ENCODE measurements around the gene CDYL.

The CDYL gene

DNA sequence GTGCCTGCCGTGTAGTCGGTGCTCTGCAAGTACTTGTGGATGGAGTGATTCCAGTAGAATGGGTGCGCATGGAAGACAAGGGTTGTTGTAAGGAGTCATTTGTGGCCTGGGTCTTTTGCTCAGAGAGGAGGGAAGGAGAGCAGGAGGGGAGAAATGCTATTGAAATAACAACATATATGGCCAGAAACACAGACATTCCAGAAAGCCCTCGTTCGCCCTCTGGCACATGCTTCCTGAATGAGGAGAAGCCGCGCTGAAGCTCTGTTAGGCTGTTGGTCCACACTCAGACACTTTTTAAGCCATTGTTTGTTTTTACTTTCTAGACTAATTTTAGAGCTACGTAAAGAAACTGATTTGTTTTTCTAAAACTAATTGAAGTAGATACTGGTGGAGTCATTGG lies 120.2 kb downstream of the CDYL start:
- H3K27ac ChIP-seq = no peak overlapping the region
- no peaks in the 10 kb centered on the region for H3K36me3 ChIP-seq (ENCODE audit: control insufficient read depth, insufficient read depth, low read length)
- H3K27me3 ChIP-seq (ENCODE audit: control insufficient read depth, insufficient read depth, low read length) = no peaks in the 10 kb centered on the region
- peaks cover 13% of the 10 kb centered on the region for H3K79me2 ChIP-seq
- no peak overlapping the region for H2AFZ ChIP-seq
- no peaks in the 10 kb centered on the region for H3K4me1 ChIP-seq
- H3K4me2 ChIP-seq (ENCODE audit: low read length) = no peak overlapping the region
- TF ChIP-seq, protein P1, sequence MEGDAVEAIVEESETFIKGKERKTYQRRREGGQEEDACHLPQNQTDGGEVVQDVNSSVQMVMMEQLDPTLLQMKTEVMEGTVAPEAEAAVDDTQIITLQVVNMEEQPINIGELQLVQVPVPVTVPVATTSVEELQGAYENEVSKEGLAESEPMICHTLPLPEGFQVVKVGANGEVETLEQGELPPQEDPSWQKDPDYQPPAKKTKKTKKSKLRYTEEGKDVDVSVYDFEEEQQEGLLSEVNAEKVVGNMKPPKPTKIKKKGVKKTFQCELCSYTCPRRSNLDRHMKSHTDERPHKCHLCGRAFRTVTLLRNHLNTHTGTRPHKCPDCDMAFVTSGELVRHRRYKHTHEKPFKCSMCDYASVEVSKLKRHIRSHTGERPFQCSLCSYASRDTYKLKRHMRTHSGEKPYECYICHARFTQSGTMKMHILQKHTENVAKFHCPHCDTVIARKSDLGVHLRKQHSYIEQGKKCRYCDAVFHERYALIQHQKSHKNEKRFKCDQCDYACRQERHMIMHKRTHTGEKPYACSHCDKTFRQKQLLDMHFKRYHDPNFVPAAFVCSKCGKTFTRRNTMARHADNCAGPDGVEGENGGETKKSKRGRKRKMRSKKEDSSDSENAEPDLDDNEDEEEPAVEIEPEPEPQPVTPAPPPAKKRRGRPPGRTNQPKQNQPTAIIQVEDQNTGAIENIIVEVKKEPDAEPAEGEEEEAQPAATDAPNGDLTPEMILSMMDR (IDR thresholded peaks at IDR 0.05) = no peak
- no peak overlapping the region for H3K4me3 ChIP-seq (ENCODE audit: low read depth, low read length)
- H3K9ac ChIP-seq = no peak overlapping the region
- no peaks in the 10 kb centered on the region for H3K9me3 ChIP-seq (ENCODE audit: control insufficient read depth, low read length)

- peaks cover 18% of the 10 kb centered on the region for H3K79me2 ChIP-seq
- no peak overlapping the region for H3K4me2 ChIP-seq (ENCODE audit: low read length)
- no peak overlapping the region for H3K9ac ChIP-seq
- no peaks in the 10 kb centered on the region for H3K36me3 ChIP-seq (ENCODE audit: control insufficient read depth, insufficient read depth, low read length)
- TF ChIP-seq, protein P1 (IDR thresholded peaks at IDR 0.05) = no peak
- no peaks in the 10 kb centered on the region for H3K4me1 ChIP-seq
- no peak overlapping the region for H3K4me3 ChIP-seq (ENCODE audit: low read depth, low read length)
- no peak overlapping the region for H3K27ac ChIP-seq
- no peaks in the 10 kb centered on the region for H3K27me3 ChIP-seq (ENCODE audit: control insufficient read depth, insufficient read depth, low read length)
- H3K9me3 ChIP-seq (ENCODE audit: control insufficient read depth, low read length) = no peaks in the 10 kb centered on the region
- H2AFZ ChIP-seq = no peak overlapping the region
Observed at GRCh38 chr6:4899249-4900034, 123.2 kb downstream of the CDYL start.

DNA sequence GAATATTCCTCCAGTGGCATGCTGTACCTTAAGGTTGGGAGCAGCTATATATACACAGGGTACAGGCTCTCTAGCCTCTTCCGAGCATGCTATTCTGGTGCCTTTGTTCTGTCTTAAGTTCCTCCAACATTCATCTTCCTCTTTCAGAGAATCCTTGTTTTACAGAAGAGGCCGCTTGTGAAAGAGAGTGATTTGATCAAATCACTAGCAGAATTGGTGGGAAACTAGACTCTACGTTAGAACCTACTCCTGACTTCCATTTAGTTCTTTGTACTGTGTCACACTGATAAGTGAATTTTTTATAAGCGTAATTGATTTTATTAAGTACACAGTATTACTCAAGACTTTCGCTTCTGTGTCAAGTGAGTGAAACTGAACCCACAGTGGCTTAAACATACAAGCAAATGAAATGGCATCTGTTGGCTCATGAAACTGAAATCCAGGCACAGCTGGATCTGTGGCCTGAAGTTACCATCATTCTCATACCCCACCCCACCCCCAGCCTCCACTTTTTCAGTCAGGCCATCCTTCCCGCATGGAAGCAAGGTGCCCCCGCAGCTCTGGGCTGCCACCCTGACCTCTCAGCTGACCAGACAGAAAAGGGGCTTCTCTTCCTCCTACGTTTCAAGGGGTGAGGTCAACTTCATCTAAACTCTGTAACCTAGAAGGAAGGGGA lies 125.3 kb downstream of the CDYL start:
- H3K27me3 ChIP-seq (ENCODE audit: control insufficient read depth, insufficient read depth, low read length) = no peaks in the 10 kb centered on the region
- no peak overlapping the region for H3K4me2 ChIP-seq (ENCODE audit: low read length)
- no peaks in the 10 kb centered on the region for H3K36me3 ChIP-seq (ENCODE audit: control insufficient read depth, insufficient read depth, low read length)
- H3K79me2 ChIP-seq = peaks cover 20% of the 10 kb centered on the region
- TF ChIP-seq, protein P1 (IDR thresholded peaks at IDR 0.05) = no peak
- no peak overlapping the region for H3K4me3 ChIP-seq (ENCODE audit: low read depth, low read length)
- no peaks in the 10 kb centered on the region for H3K4me1 ChIP-seq
- no peak overlapping the region for H3K27ac ChIP-seq
- H2AFZ ChIP-seq = no peak overlapping the region
- no peaks in the 10 kb centered on the region for H3K9me3 ChIP-seq (ENCODE audit: control insufficient read depth, low read length)
- H3K9ac ChIP-seq = no peak overlapping the region

DNA sequence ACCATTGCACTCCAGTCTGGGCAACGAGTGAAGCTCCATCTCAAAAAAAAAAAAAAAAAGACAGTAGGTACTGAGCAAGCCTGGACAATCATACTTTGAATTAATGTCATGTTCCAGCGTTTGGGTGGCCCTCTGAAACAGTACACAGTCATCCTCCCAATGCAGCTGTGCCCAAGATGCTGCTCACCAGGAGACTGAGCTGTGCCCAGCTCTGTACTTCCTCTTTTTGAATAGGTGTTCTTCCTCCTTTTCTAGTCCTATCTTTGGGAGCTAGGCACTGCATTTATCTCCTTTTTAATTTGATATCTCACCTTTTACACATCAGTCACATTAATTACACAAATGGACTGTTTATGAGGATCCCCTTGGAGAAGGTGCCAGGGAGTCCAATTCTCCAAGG lies 126.2 kb downstream of the CDYL start:
- Histone ChIP-seq H3K4me2 (ENCODE audit: low read length) (no peak overlapping the region), H2AFZ (no peak overlapping the region), H3K9me3 (ENCODE audit: control insufficient read depth, low read length) (no peaks in the 10 kb centered on the region), H3K4me1 (peaks cover 3% of the 10 kb centered on the region), H3K27me3 (ENCODE audit: control insufficient read depth, insufficient read depth, low read length) (no peaks in the 10 kb centered on the region), H3K36me3 (ENCODE audit: control insufficient read depth, insufficient read depth, low read length) (no peaks in the 10 kb centered on the region), H3K4me3 (ENCODE audit: low read depth, low read length) (no peak overlapping the region), H3K27ac (no peak overlapping the region), H3K9ac (no peak overlapping the region), H3K79me2 (peaks cover 26% of the 10 kb centered on the region)
- TF ChIP-seq, protein P1 (IDR thresholded peaks at IDR 0.05) = no peak
